GM12891 (cell line): Measurements from ENCODE around the gene NLRC3.

Experiments used
- PAX5 ChIP-seq: IDR thresholded peaks from 2 replicates; pipeline ENCODE4 v1.6.1; 2011; ENCODE audit warnings: low read length, moderate library complexity, mild to moderate bottlenecking; ENCODE audit not compliant: insufficient read depth, severe bottlenecking
- POLR2A ChIP-seq: IDR thresholded peaks from 2 replicates; pipeline ENCODE4 v1.6.1; 2011; ENCODE audit warnings: low read depth, low read length, control low read depth
- POLR2AphosphoS5 ChIP-seq: IDR thresholded peaks from 2 replicates; pipeline ENCODE4 v1.6.1; 2011; ENCODE audit warnings: low read depth, low read length, control low read depth
- POU2F2 ChIP-seq: IDR thresholded peaks from 2 replicates; pipeline ENCODE4 v1.6.1; 2011; ENCODE audit warnings: low read depth, mild to moderate bottlenecking, control low read depth, low read length, moderate library complexity
- SPI1 ChIP-seq: IDR thresholded peaks from 2 replicates; pipeline ENCODE4 v1.6.1; 2011; ENCODE audit warnings: low read depth, low read length, control low read depth
- TAF1 ChIP-seq: IDR thresholded peaks from 2 replicates; pipeline ENCODE4 v1.6.1; 2011; ENCODE audit warnings: low read depth, low read length, control low read depth

GRCh38 chr16:3583303-3584038 lies 6.3 kb upstream of the NLRC3 start:
- TF ChIP-seq TAF1 (no peak), POLR2AphosphoS5 (no peak), POLR2A (no peak), SPI1 (no peak), POU2F2 (no peak), PAX5 (no peak)
